Trophoblast cell (in vitro differentiated cells and primary cell): ENCODE measurements around the gene DIAPH3.

Experiments used
- DNase-seq, 2 donors: peaks; one replicate each; pipeline ENCODE4 v3.0.0-alpha.2; 2016
- H2AFZ ChIP-seq: 2 replicates; pipeline ENCODE4 v1.6.1; 2013; ENCODE audit warnings: low read length, moderate library complexity, mild to moderate bottlenecking; ENCODE audit not compliant: insufficient read depth, poor library complexity
- H2AK5ac ChIP-seq: 2 replicates; pipeline ENCODE4 v1.6.1; 2013; ENCODE audit warnings: mild to moderate bottlenecking, low read length
- H2BK120ac ChIP-seq: 2 replicates; pipeline ENCODE4 v1.6.1; 2013; ENCODE audit warnings: low read length, mild to moderate bottlenecking, moderate library complexity; ENCODE audit not compliant: insufficient read depth, poor library complexity
- H2BK12ac ChIP-seq: 2 replicates; pipeline ENCODE4 v1.6.1; 2013; ENCODE audit warnings: mild to moderate bottlenecking, low read length, moderate library complexity
- H2BK5ac ChIP-seq: 2 replicates; pipeline ENCODE4 v1.6.1; 2013; ENCODE audit warnings: low read length, low read depth, moderate library complexity, mild to moderate bottlenecking; ENCODE audit not compliant: poor library complexity
- H3K14ac ChIP-seq: 2 replicates; pipeline ENCODE4 v1.6.1; 2013; ENCODE audit warnings: mild to moderate bottlenecking, low read length
- H3K18ac ChIP-seq: 2 replicates; pipeline ENCODE4 v1.6.1; 2013; ENCODE audit warnings: mild to moderate bottlenecking, low read length
- H3K23ac ChIP-seq: 2 replicates; pipeline ENCODE4 v1.6.1; 2013; ENCODE audit warnings: low read length
- H3K27ac ChIP-seq: 2 replicates; pipeline ENCODE4 v1.5.1; 2013; ENCODE audit warnings: low read depth, mild to moderate bottlenecking, inconsistent platforms, low read length, moderate library complexity
- H3K27me3 ChIP-seq: 2 replicates; pipeline ENCODE4 v1.6.1; 2013; ENCODE audit warnings: inconsistent platforms, mild to moderate bottlenecking, low read length, moderate library complexity; ENCODE audit not compliant: insufficient read depth
- H3K36me3 ChIP-seq, 2 experiments: 1 replicate in 1 of 2; 2 replicates in 1 of 2; pipeline ENCODE4 v1.6.1; 2013; ENCODE audit warnings: low read length in 2 of 2, mild to moderate bottlenecking in 2 of 2, moderate library complexity in 1 of 2; ENCODE audit not compliant: insufficient read depth in 2 of 2, control insufficient read depth in 1 of 2
- H3K4ac ChIP-seq: 2 replicates; pipeline ENCODE4 v1.6.1; 2013; ENCODE audit warnings: low read depth, mild to moderate bottlenecking, low read length, moderate library complexity
- H3K4me1 ChIP-seq, 2 experiments: 1 replicate in 1 of 2; 2 replicates in 1 of 2; pipeline ENCODE4 v1.6.1; 2013; ENCODE audit warnings: low read length in 2 of 2, mild to moderate bottlenecking in 2 of 2, moderate library complexity in 1 of 2; ENCODE audit not compliant: insufficient read depth in 2 of 2, control insufficient read depth in 1 of 2
- H3K4me2 ChIP-seq: 2 replicates; pipeline ENCODE4 v1.6.1; 2013; ENCODE audit warnings: inconsistent platforms, mild to moderate bottlenecking, low read length, moderate library complexity
- H3K4me3 ChIP-seq: 2 replicates; pipeline ENCODE4 v1.5.1; 2013; ENCODE audit warnings: mild to moderate bottlenecking, low read depth, low read length, inconsistent platforms
- H3K79me1 ChIP-seq: one replicate; pipeline ENCODE4 v1.6.1; 2013; ENCODE audit warnings: low read length
- H3K79me2 ChIP-seq: 2 replicates; pipeline ENCODE4 v1.6.1; 2013; ENCODE audit warnings: low read length, mild to moderate bottlenecking; ENCODE audit not compliant: control insufficient read depth, insufficient read depth, poor library complexity
- H3K9ac ChIP-seq: 2 replicates; pipeline ENCODE4 v1.6.1; 2013; ENCODE audit warnings: mild to moderate bottlenecking, low read length
- H3K9me3 ChIP-seq: 2 replicates; pipeline ENCODE4 v1.6.1; 2013; ENCODE audit warnings: low read depth, mild to moderate bottlenecking, control low read depth, inconsistent platforms, low read length; ENCODE audit not compliant: insufficient read depth
- H4K12ac ChIP-seq: 2 replicates; pipeline ENCODE4 v1.6.1; 2013; ENCODE audit warnings: low read depth, mild to moderate bottlenecking, low read length, moderate library complexity
- H4K8ac ChIP-seq: 2 replicates; pipeline ENCODE4 v1.6.1; 2013; ENCODE audit warnings: low read depth, mild to moderate bottlenecking, low read length, moderate library complexity
- H4K91ac ChIP-seq: one replicate; pipeline ENCODE4 v1.6.1; 2013; ENCODE audit warnings: low read depth, mild to moderate bottlenecking, low read length, moderate library complexity
- WGBS: extraction: QIAGEN DNeasy Blood & Tissue Kit; methylation state at CpG from one replicate; pipeline ENCODE4 v1.1.7; 2013; ENCODE audit warnings: missing lambda C conversion rate; ENCODE audit not compliant: insufficient read length, insufficient coverage; ENCODE audit errors: extremely low coverage; 5-methylcytosine and 5-hydroxymethylcytosine counted together

The DIAPH3 gene

GRCh38 chr13:60099631-60100420 is 63.9 kb downstream of the DIAPH3 start:
- Histone ChIP-seq H2BK5ac (no peak overlapping the region), H4K91ac (no peak overlapping the region), H4K8ac (no peak overlapping the region), H3K4me1 (peaks cover 0 to 2% of the 10 kb centered on the region in 2 experiments), H3K79me2 (no peaks in the 10 kb centered on the region), H3K18ac (no peak overlapping the region), H3K4me2 (no peak overlapping the region), H2AK5ac (no peak overlapping the region), H2AFZ (no peak overlapping the region), H2BK120ac (no peak overlapping the region), H3K4me3 (no peak overlapping the region), H2BK12ac (no peak overlapping the region), H3K27ac (no peak overlapping the region), H3K9ac (no peak overlapping the region), H3K79me1 (no peaks in the 10 kb centered on the region), H3K36me3 (peaks cover 1 to 2% of the 10 kb centered on the region in 2 experiments), H4K12ac (no peak overlapping the region), H3K27me3 (no peaks in the 10 kb centered on the region), H3K9me3 (no peaks in the 10 kb centered on the region), H3K23ac (no peak overlapping the region), H3K4ac (no peak overlapping the region), H3K14ac (no peak overlapping the region)
- no CpG with 5 or more reads among the region's 4 CpGs for WGBS
- no peak for DNase-seq

DNA sequence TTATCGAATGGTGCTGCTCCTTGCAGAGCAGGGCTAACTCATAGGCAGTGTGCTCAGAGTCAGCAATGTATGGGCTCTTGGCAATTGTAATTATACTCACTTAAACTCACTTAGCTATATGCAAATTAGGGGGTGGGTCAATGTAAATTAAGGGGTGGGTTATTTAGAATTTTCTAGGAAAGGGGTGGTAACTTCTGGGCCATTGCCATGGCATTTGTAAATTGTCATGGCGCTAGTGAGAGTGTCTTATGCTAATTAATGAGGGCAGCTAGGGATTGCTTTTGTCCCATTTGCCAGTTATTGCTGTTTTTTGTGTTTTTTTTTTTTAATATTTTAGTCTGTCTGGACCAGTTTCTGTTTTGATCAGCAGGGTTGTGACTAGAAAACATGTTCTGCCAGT is 68.4 kb downstream of the DIAPH3 start:
- H2BK12ac ChIP-seq: no peak overlapping the region
- no peak overlapping the region for H3K27ac ChIP-seq
- H2AK5ac ChIP-seq: no peak overlapping the region
- H4K8ac ChIP-seq: no peak overlapping the region
- H3K79me2 ChIP-seq: no peaks in the 10 kb centered on the region
- no peak overlapping the region for H3K4me3 ChIP-seq
- H3K18ac ChIP-seq: no peak overlapping the region
- H3K14ac ChIP-seq: no peak overlapping the region
- no peaks in the 10 kb centered on the region for H3K79me1 ChIP-seq
- no peaks in the 10 kb centered on the region for H3K4me1 ChIP-seq
- H3K9ac ChIP-seq: no peak overlapping the region
- H4K12ac ChIP-seq: no peak overlapping the region
- H2AFZ ChIP-seq: no peak overlapping the region
- no peak overlapping the region for H3K4me2 ChIP-seq
- H4K91ac ChIP-seq: no peak overlapping the region
- no peaks in the 10 kb centered on the region for H3K9me3 ChIP-seq
- H3K23ac ChIP-seq: no peak overlapping the region
- no peak for DNase-seq
- H3K27me3 ChIP-seq: no peaks in the 10 kb centered on the region
- no CpG with 5 or more reads among the region's 2 CpGs for WGBS
- H3K4ac ChIP-seq: no peak overlapping the region
- H3K36me3 ChIP-seq: peaks cover 1 to 5% of the 10 kb centered on the region in 2 experiments
- H2BK5ac ChIP-seq: no peak overlapping the region
- no peak overlapping the region for H2BK120ac ChIP-seq

- no peak overlapping the region for H2BK5ac ChIP-seq
- H3K79me1 ChIP-seq: no peaks in the 10 kb centered on the region
- H3K27me3 ChIP-seq: no peaks in the 10 kb centered on the region
- WGBS: no CpG with 5 or more reads among the region's 8 CpGs
- H4K12ac ChIP-seq: no peak overlapping the region
- H3K9me3 ChIP-seq: no peaks in the 10 kb centered on the region
- no peak overlapping the region for H2BK120ac ChIP-seq
- H2AK5ac ChIP-seq: no peak overlapping the region
- no peaks in the 10 kb centered on the region for H3K4me1 ChIP-seq
- no peak overlapping the region for H3K18ac ChIP-seq
- H2BK12ac ChIP-seq: no peak overlapping the region
- no peak overlapping the region for H2AFZ ChIP-seq
- no peak overlapping the region for H3K4me2 ChIP-seq
- H3K23ac ChIP-seq: no peak overlapping the region
- no peak overlapping the region for H4K91ac ChIP-seq
- no peak overlapping the region for H3K9ac ChIP-seq
- H3K4ac ChIP-seq: no peak overlapping the region
- no peak overlapping the region for H4K8ac ChIP-seq
- no peak for DNase-seq
- H3K27ac ChIP-seq: no peak overlapping the region
- no peak overlapping the region for H3K4me3 ChIP-seq
- peaks cover 1 to 5% of the 10 kb centered on the region in 2 experiments for H3K36me3 ChIP-seq
- H3K14ac ChIP-seq: no peak overlapping the region
- H3K79me2 ChIP-seq: no peaks in the 10 kb centered on the region
Observed at GRCh38 chr13:60094385-60095088, 69.2 kb downstream of the DIAPH3 start.

- Histone ChIP-seq H3K27ac (no peak overlapping the region), H3K27me3 (no peaks in the 10 kb centered on the region), H3K4ac (no peak overlapping the region), H4K8ac (no peak overlapping the region), H3K4me3 (no peak overlapping the region), H3K9ac (no peak overlapping the region), H2BK12ac (no peak overlapping the region), H3K23ac (no peak overlapping the region), H4K12ac (no peak overlapping the region), H3K18ac (no peak overlapping the region), H2BK120ac (no peak overlapping the region), H3K79me1 (no peaks in the 10 kb centered on the region), H3K36me3 (peaks cover 1 to 5% of the 10 kb centered on the region in 2 experiments), H4K91ac (no peak overlapping the region), H3K4me2 (no peak overlapping the region), H2AFZ (no peak overlapping the region), H2AK5ac (no peak overlapping the region), H3K4me1 (no peaks in the 10 kb centered on the region), H3K14ac (no peak overlapping the region), H2BK5ac (no peak overlapping the region), H3K9me3 (no peaks in the 10 kb centered on the region), H3K79me2 (no peaks in the 10 kb centered on the region)
- no CpG with 5 or more reads among the region's 3 CpGs for WGBS
- DNase-seq: no peak
Observed at GRCh38 chr13:60093425-60094019, 70.2 kb downstream of the DIAPH3 start.
